Measurements from ENCODE around the gene SLC9B1.

GRCh38 chr4:103052779-103053178, 33.3 kb upstream of the SLC9B1 start:
- TF ChIP-seq SUZ12 (IDR thresholded peaks at IDR 0.05) (no peak), FOXK2 (IDR thresholded peaks at IDR 0.05) (no peak), SP1 (IDR thresholded peaks at IDR 0.05) (no peak), NFRKB (IDR thresholded peaks at IDR 0.05) (no peak), PKNOX1 (IDR thresholded peaks at IDR 0.05) (no peak), BHLHE40 (IDR thresholded peaks at IDR 0.05; ENCODE audit: borderline replicate concordance) (no peak), ARNT (IDR thresholded peaks at IDR 0.05) (no peak), ELF4 (IDR thresholded peaks at IDR 0.05) (no peak), LEF1 (IDR thresholded peaks at IDR 0.05; ENCODE audit: borderline replicate concordance) (no peak), FOXM1 (IDR thresholded peaks at IDR 0.05; ENCODE audit: borderline replicate concordance) (no peak)
